Measurements from ENCODE around the gene MAP4K2. TPM values are rescaled to one million over a fixed set of nuclear protein-coding genes. Genes with fewer than 3 reads are reported as not detected.

MAP4K2 gene
- polyA plus RNA-seq, 1 of the 3 experiments (the other 2 are of a cell fraction), result 20.0 TPM

GRCh38 chr11:64784813-64785581 lies 18.0 kb downstream of the MAP4K2 start:
- Histone ChIP-seq H4K20me1 (ENCODE audit: insufficient read depth) (no peaks in the 10 kb centered on the region), H3F3A (replicated peaks; ENCODE audit: insufficient read depth) (peaks cover 25% of the 10 kb centered on the region), H3K79me2 (ENCODE audit: insufficient read depth) (no peaks in the 10 kb centered on the region), H3K27ac (ENCODE audit: low read depth in 2 of 2, low read length in 1 of 2) (no peak overlapping the region), H3K9me2 (no peaks in the 10 kb centered on the region), H2AFZ (ENCODE audit: low read depth) (no peak overlapping the region), H3K4me1 (ENCODE audit: control insufficient read depth in 1 of 2, insufficient read depth in 2 of 2, low read depth in 1 of 2, low read length in 1 of 2) (no peaks in the 10 kb centered on the region), H3K4me3 (ENCODE audit: low read depth in 2 of 2, low read length in 1 of 2) (no peak overlapping the region), H3K36me3 (replicated peaks in 1 of 2; ENCODE audit: control insufficient read depth in 1 of 2, insufficient read depth in 2 of 2, low read length in 1 of 2) (peaks cover 0 to 5% of the 10 kb centered on the region in 2 experiments), H3K9me3 (no peaks in the 10 kb centered on the region), H3K9ac (no peak overlapping the region), H3K27me3 (ENCODE audit: insufficient read depth) (no peaks in the 10 kb centered on the region), H3K4me2 (no peak overlapping the region)
- 92% methylated on average over 12 of the region's 12 CpGs for WGBS (ENCODE audit: low lambda C conversion rate)
- no peak for TF ChIP-seq CHD2 (IDR thresholded peaks at IDR 0.05; ENCODE audit: low read length, partially characterized antibody)
- TF ChIP-seq MEF2A (IDR thresholded peaks at IDR 0.05; ENCODE audit: borderline replicate concordance, low read depth), result no peak
- TF ChIP-seq MAX (IDR thresholded peaks at IDR 0.05; ENCODE audit: low read depth), result no peak
- no peak for TF ChIP-seq GATA2 (CRISPR knock-in tag; IDR thresholded peaks at IDR 0.05)
- no peak for TF ChIP-seq POLR2AphosphoS5 (IDR thresholded peaks at IDR 0.05; ENCODE audit: low read depth, low read length)
- TF ChIP-seq REST (IDR thresholded peaks at IDR 0.05; ENCODE audit: low read depth, low read length), result no peak
- no peak for TF ChIP-seq NFIC (IDR thresholded peaks at IDR 0.05; ENCODE audit: borderline replicate concordance)
- TF ChIP-seq MXI1 (IDR thresholded peaks at IDR 0.05; ENCODE audit: low read depth, low read length), result no peak
- TF ChIP-seq RFX5 (IDR thresholded peaks at IDR 0.05; ENCODE audit: low read length), result no peak
- no peak for TF ChIP-seq SIN3A (IDR thresholded peaks at IDR 0.05; ENCODE audit: borderline replicate concordance, low read depth, low read length)
- TF ChIP-seq IRF3 (IDR thresholded peaks at IDR 0.05; ENCODE audit: low read depth, low read length), result no peak
- no peak for TF ChIP-seq FOXM1 (IDR thresholded peaks at IDR 0.05; ENCODE audit: low read depth)
- no peak for TF ChIP-seq YY1 (IDR thresholded peaks at IDR 0.05; ENCODE audit: low read depth)
- DNase-seq, result no peak
- ChIA-PET CTCF (interaction anchor here (1.0 to 3.0 kb wide), 7 partner anchors 8 to 58 kb away, joined by 3 to 8 read pairs (median 4); partner anchors contain the start of gene CDC42BPG), POLR2A (no interaction called here)
